ENCODE data around the gene SMIM22.

The SMIM22 gene

GRCh38 chr16:4795181-4795827 lies at the start of gene SMIM22:
Gene SMIM22, plus strand, starts transcription at chr16:4795369. Its CDS starts 366 bp downstream, at chr16:4795735.
- H3K27ac ChIP-seq: no peak within 1 kb of the TSS
- H3K4me3 ChIP-seq: no peak within 1 kb of the TSS

- H3K27ac ChIP-seq: no peak overlapping the region
- H3K4me3 ChIP-seq: no peak overlapping the region
Observed at GRCh38 chr16:4746215-4746614, 49.0 kb upstream of the SMIM22 start.

DNA sequence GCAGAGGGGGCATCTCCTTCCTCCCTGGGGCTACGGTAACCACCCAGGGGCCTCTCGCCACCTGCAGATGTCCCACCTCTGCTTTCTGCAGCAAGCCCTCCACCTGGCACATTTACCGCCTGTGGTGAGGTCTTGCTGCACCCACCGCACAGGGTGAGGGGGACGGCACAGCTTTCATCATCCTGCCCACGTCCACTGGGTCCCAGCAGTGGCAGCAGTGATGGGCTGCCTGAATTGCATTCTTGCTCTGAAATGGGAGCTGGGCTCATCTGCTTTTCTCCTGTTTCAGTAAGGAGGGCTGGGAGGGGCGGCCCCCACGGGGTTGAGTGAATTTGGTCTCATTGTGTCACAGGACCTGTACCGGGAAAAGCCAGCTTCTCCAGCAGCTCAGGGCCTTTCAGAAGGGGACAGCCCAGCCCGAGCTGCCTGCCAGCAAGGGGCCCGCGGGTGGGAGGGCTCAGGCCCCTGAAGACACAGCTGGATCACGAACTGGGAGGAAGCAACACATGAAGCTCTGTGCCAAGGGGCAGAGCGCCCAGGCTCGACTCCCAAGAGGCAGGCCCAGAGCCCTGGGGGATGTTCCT lies 48.1 kb upstream of the SMIM22 start:
- Histone ChIP-seq H3K27ac (peak overlapping the region in 5 of 21 experiments; percentile 11 to 38 (median 13)), H3K4me3 (no peak overlapping the region)

- Histone ChIP-seq H3K4me3 (no peak overlapping the region), H3K27ac (peak overlapping the region in 2 of 21 experiments; percentile 29 to 38)
Observed at GRCh38 chr16:4747906-4748681, 47.1 kb upstream of the SMIM22 start.

DNA sequence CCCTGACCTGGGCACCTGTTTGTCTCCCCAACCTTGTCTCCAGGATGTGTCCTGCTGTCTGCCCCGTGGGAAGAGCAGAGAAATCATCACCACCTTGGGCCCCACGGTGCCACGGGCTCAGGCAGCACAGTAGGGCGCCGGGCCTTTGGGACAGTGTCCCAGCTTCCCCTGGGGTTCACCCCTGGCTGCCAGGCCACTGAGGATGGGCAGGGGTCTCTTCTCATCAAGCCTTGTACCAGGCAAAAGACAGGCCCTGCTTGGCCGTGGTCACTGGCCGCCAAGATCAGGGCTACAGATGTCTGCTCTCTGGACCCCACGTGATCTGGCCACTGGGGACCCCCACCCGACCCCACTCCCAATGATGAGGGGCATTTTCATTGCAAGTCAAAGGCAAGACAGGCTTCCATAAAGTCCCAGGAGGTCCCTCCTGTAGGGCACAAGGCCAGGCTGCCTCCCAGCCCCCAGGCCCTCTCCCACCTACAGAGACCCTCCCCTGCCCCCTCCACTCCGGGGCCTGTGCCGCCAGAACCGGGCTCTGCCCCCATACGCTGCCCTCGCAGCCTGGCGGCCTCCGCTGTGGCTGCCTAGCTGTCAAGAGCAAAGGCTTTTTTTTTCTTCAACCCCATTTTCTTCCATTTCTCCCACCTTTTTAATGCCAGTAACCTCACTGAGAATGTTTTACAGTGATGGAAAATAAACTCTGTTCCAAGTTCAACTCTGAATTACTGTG lies 46.3 kb upstream of the SMIM22 start:
- Histone ChIP-seq H3K4me3 (no peak overlapping the region), H3K27ac (no peak overlapping the region)

DNA sequence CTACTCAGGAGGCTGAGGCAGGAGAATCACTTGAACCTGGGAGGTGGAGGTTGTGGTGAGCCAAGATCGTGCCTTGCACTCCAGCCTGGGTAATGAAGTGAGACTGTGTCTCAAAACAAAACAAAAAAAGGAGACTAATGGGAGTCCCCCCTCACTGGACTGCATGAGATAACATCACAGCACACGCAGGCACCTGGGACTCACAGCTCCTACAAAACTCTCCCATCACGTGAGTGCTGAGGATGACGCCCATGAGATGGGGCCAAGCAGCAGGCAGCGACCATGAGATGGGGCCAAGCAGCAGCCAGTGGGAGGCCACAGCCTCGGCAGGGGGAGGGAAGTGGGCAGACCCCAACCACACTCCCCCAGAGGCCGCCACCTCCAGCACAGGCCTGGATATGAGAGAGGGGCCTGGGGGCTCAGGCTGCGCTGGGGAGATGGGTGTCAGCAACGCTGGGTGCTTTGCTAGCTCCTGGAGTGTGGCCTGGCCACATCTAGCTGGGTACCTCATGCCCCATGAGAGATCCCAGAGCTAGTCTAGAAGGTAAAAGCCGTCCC lies 45.4 kb upstream of the SMIM22 start:
- no peak overlapping the region for H3K27ac ChIP-seq
- no peak overlapping the region for H3K4me3 ChIP-seq

DNA sequence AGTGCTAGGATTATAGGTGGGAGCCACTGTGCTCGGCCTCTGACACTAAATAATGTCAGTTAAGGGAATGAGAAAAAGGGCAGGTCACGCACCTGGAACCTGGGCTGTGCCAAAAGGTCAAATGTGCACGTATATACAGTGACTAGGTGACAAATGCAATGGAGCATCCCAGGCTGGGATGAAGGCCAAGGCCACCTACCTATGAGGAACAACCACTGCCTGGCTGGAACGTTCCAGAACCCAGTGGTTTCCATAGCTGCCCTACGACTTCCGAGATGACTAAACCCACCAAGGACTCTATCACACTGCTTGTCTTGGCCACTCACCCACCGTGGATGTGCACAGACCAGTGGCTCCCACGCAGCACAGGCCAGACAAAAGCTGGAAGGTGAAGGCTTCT lies 44.3 kb upstream of the SMIM22 start:
- no peak overlapping the region for H3K4me3 ChIP-seq
- no peak overlapping the region for H3K27ac ChIP-seq

- Histone ChIP-seq H3K27ac (no peak overlapping the region), H3K4me3 (no peak overlapping the region)
Observed at GRCh38 chr16:4752351-4753100, 42.6 kb upstream of the SMIM22 start.

DNA sequence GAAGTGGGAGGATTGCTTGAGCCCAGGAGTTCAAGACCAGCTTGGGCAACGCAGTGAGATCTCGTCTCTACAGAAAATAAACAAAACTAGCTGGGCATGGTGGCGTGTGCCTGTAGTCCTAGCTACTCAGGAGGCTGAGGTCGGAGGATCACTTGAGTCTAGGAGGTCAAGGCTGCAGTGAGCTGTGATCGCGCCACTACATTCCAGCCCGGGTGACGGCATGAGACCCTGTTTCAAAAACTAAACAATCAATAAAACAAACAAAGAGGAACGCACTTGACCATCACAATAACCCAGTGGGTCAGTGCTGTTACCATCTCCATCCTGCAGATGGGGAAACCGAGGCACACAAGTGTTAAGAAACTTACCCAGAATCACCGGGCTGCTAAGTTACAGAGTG lies 41.9 kb upstream of the SMIM22 start:
- no peak overlapping the region for H3K4me3 ChIP-seq
- H3K27ac ChIP-seq: no peak overlapping the region

DNA sequence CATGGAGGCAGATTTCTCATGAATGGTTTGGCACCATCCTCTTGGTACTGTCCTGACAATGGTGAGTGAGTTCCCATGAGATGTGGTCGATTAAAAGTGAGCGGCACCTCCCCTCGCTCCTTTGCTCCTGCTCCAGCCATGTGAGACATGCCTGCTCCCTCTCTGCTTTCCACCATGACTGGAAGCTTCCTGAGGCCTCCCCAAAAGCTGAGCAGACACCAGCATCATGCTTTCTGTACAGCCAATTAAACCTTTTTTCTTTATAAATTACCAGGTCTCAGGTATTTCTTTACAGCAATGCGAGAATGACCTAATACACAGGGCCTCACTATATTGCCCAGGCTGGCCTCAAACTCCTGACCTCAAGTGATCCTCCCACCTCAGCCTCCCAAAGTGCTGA lies 40.3 kb upstream of the SMIM22 start:
- no peak overlapping the region for H3K4me3 ChIP-seq

DNA sequence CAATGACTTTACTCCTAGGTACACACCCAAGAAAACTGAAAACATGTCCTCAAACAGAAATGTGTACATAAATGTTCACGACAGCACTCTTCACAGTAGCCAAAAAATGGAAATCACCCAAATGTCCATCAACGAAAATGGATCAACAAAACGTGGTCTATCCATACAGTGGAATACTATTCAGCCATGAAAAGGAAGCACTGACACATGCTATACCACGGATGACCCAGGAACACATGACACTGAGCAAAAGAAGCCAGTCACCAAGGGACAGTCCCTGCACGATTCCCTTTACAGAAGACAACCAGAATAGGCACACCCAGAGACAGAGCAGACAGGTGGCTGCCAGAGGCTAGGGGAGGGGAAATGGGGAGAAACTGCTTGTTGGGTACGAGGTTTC lies 39.5 kb upstream of the SMIM22 start:
- no peak overlapping the region for H3K4me3 ChIP-seq

More for the DNA sequence above, 40.3 kb upstream of the SMIM22 start:
- H3K27ac ChIP-seq: no peak overlapping the region

DNA sequence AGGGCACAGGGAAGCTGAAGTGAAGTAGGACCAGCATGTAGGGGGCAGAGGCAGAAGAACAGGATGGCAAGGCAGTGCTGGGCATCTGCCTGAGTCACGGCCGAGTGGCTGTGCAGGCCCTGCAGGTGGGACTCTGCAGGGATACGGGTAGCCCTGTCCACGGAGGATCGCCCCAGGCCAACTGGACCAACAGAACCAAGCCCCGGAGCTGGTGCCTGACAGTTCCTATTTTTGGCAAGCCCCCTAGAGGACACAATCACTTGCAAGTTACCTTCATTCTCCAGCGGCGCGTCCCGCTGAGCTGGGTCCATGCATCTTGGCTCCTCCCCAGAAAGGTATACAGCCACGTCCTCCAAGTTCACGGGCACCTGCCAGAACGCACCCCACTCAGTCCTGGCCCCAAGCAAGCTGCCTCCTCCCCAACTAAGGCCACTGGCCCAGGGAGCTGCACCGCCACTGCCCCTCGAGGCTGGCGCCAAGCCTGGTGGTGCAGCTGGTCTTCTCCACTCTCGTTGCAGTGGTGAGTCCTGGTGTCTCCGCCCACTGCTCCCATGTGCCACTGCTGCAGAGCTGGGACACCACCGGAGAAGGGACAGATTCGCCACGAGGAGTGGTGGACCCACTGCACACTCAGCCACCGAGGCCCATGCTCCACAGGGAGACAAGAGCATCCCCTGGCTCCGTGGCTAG lies 34.8 kb upstream of the SMIM22 start:
- Histone ChIP-seq H3K4me3 (no peak overlapping the region), H3K27ac (no peak overlapping the region)

More for the DNA sequence above, 39.5 kb upstream of the SMIM22 start:
- H3K27ac ChIP-seq: no peak overlapping the region

DNA sequence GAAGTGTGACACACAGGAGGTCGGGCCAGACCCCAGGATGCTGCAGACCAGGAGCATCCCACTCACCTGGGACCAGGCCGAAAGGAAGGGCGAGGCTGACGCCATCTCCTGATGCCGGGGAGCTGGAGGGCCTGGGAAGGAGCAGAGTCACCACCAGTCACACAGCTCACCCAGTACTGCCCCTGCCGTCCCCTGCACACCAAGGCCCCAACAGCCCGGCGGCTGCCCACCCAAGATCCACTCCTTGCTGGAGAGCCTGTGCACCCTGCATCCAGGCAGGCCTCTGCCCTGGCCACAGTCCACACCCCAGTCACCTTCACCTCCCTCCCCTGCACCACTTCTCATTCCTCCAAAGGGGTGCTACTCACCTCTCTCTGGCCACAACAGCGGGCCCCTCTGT lies 33.0 kb upstream of the SMIM22 start:
- H3K4me3 ChIP-seq: no peak overlapping the region
- no peak overlapping the region for H3K27ac ChIP-seq

GRCh38 chr16:4763791-4764190 lies 31.4 kb upstream of the SMIM22 start:
- H3K4me3 ChIP-seq: no peak overlapping the region
- H3K27ac ChIP-seq: no peak overlapping the region

GRCh38 chr16:4765511-4766474 lies 29.4 kb upstream of the SMIM22 start:
- H3K4me3 ChIP-seq: peak overlapping the region; percentile 87 to 100 (median 98)
- peak overlapping the region in 18 of 21 experiments; percentile 83 to 96 (median 92) for H3K27ac ChIP-seq

DNA sequence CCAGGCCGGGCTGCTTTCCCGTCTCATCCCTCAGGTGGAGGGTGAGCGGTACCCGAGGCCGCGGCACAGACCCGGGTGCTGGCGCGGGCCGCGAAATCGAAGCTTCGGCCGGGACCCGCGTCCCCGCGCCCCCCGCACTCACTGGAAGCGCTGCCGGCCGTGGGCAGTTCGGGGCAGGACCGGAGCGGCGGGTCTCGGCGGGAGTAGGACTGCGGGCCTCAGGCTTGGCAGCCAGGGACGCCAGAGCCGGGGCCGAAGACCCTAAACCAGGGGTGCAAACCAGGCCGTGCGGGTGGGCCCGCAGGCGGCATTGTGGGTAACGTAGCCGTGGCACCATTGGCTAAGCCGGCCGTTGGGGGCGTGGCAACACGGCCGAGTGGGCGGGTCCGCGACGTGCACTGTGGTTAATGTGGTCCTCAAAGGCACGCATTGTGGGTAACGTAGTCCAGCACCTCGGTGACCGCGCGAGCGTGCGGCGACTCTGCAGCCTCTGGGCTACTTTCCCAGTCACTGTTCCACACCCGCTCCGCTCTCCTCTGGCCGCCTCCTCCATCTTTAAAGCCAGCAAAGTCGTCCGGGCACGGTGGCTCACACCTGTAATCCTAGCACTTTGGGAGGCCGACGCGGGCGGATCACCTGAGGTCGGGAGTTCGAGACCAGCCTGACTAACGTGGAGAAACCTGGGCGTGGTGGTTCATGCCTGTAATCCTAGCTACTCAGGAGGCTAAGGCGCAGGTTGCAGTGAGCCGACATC lies 28.1 kb upstream of the SMIM22 start, which contains the start of gene ZNF500:
Gene ZNF500, minus strand, starts transcription at position 288 of the 754 bp plus-strand sequence. CDS start 1,184 bp downstream, outside the sequence.
- H3K27ac ChIP-seq: peak within 1 kb of the TSS; percentile 59 to 96 (median 90)
- peak within 1 kb of the TSS; percentile 87 to 100 (median 98) for H3K4me3 ChIP-seq
